Esophagus (tissue), 2 donors: ENCODE results near the gene TRIM72. TPM values are rescaled to one million over a fixed set of nuclear protein-coding genes. Genes with fewer than 3 reads are reported as not detected.

ENCODE experiments used
- H3K27ac ChIP-seq, 2 donors: one replicate each; pipeline ENCODE4 v1.5.1; 2013; ENCODE audit warnings: low read depth in 2 of 2, mild to moderate bottlenecking in 2 of 2, inconsistent platforms in 1 of 2, low read length in 1 of 2, moderate library complexity in 1 of 2
- H3K27me3 ChIP-seq, 2 donors: one replicate each; pipeline ENCODE4 v1.6.1; 2013; ENCODE audit warnings: low read length in 2 of 2, control low read depth in 1 of 2, mild to moderate bottlenecking in 1 of 2; ENCODE audit not compliant: insufficient read depth in 2 of 2, control insufficient read depth in 1 of 2
- H3K36me3 ChIP-seq, 2 donors: one replicate each; pipeline ENCODE4 v1.6.1; 2013; ENCODE audit warnings: low read length in 1 of 2; ENCODE audit not compliant: control insufficient read depth in 2 of 2, insufficient read depth in 2 of 2
- H3K4me1 ChIP-seq, 2 donors: one replicate each; pipeline ENCODE4 v1.6.1; 2013; ENCODE audit warnings: low read length in 1 of 2; ENCODE audit not compliant: control insufficient read depth in 2 of 2, insufficient read depth in 2 of 2
- H3K4me3 ChIP-seq, 2 donors: one replicate each; pipeline ENCODE4 v1.5.1; 2013; ENCODE audit warnings: low read length in 2 of 2, mild to moderate bottlenecking in 2 of 2, low read depth in 1 of 2, moderate library complexity in 1 of 2
- H3K9me3 ChIP-seq, 2 donors: one replicate each; pipeline ENCODE4 v1.6.1; 2013; ENCODE audit warnings: mild to moderate bottlenecking in 2 of 2, low read depth in 1 of 2, low read length in 1 of 2, moderate library complexity in 1 of 2; ENCODE audit not compliant: control insufficient read depth in 2 of 2, insufficient read depth in 1 of 2
- WGBS, 2 donors: extraction: QIAGEN DNeasy Blood & Tissue Kit; methylation state at CpG; one replicate each; pipeline ENCODE4 v1.1.7; 2013; 5-methylcytosine and 5-hydroxymethylcytosine counted together
- polyA plus RNA-seq, 2 donors: library from polyadenylated mRNA; stranded (reverse); fragments of 200-250 nt; gene quantifications; one replicate each; pipeline ENCODE4 v1.2.3, GENCODE V29; 2013
- donor health status: healthy with polysubstance abuse.
- donor health status: Bipolar disorder and iron deficiency.

TRIM72 gene
- polyA plus RNA-seq, 2 donors = 0.02 to 0.04 TPM

DNA sequence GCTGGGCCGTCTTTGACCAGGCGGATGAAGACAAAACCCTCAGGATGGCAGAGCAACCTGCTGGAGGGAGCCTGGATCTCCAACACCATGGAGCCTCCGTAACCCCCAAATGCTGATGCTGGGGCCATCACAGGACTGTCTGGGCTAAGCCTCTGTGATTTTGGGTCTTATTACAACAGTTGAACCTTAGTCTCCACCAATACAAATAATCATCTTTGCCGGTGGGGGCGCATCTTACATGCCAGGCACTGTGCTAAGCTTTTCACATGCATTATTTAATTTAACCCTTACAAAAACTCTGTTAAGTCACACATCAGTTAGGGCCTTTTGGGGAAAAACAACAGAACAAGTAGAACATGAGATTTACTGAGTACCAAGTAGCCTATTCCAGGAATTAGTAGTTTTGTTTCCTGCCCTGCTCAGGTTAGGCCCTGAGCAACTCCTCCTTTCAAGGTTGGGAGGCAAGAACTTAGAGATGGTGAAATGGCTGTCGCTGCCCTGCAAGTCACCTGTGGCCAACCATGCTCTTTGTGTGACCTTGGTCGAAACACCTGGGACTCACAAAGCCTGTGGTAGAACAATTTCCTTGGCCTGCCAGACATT lies 37.0 kb downstream of the TRIM72 start:
- H3K27ac ChIP-seq = no peak overlapping the region

DNA sequence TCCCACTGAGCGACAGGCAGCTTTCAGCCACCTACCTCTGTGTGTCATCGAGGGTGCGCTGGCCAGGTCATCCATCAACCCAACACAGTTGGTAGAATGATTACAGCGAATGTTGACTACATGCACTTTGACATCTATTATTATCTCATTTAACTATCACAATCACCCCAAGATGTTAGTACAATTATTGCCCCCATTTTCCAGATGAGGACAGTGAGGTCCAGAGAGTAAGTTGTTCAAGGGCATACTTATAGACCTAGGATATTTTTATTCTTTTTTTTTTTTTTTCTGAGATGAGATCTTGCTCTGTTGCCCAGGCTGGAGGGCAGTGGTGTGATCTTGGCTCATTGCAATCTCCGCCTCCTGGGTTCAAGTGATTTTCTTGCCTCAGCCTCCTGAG lies 37.5 kb downstream of the TRIM72 start:
- 96 to 99% methylated on average over 5 of the region's 5 CpGs for WGBS, 2 donors
- H3K4me3 ChIP-seq = no peak overlapping the region
- no peaks in the 10 kb centered on the region for H3K9me3 ChIP-seq
- no peaks in the 10 kb centered on the region for H3K27me3 ChIP-seq
- H3K36me3 ChIP-seq = no peaks in the 10 kb centered on the region
- H3K27ac ChIP-seq = no peak overlapping the region
- H3K4me1 ChIP-seq = peaks cover 0 to 7% of the 10 kb centered on the region in 2 donors

More for the DNA sequence above, 37.0 kb downstream of the TRIM72 start:
- Histone ChIP-seq H3K4me1 (peaks cover 0 to 7% of the 10 kb centered on the region in 2 donors), H3K27me3 (no peaks in the 10 kb centered on the region), H3K9me3 (no peaks in the 10 kb centered on the region), H3K36me3 (no peaks in the 10 kb centered on the region), H3K4me3 (no peak overlapping the region)
- 87 to 92% methylated on average over 7 of the region's 7 CpGs for WGBS, 2 donors

GRCh38 chr16:31253642-31254045 lies 39.7 kb downstream of the TRIM72 start:
- WGBS, 2 donors = 35 to 50% methylated on average over 5 of the region's 5 CpGs
- Histone ChIP-seq H3K4me3 (no peak overlapping the region), H3K9me3 (no peaks in the 10 kb centered on the region), H3K36me3 (no peaks in the 10 kb centered on the region), H3K27me3 (no peaks in the 10 kb centered on the region), H3K4me1 (peaks cover 0 to 4% of the 10 kb centered on the region in 2 donors), H3K27ac (no peak overlapping the region)

- Histone ChIP-seq H3K4me1 (peaks cover 0 to 4% of the 10 kb centered on the region in 2 donors), H3K27ac (no peak overlapping the region), H3K4me3 (no peak overlapping the region), H3K9me3 (no peaks in the 10 kb centered on the region), H3K36me3 (no peaks in the 10 kb centered on the region), H3K27me3 (no peaks in the 10 kb centered on the region)
- WGBS, 2 donors = 81 to 84% methylated on average over 8 of the region's 8 CpGs
Measured at GRCh38 chr16:31256466-31256865, 42.5 kb downstream of the TRIM72 start.

GRCh38 chr16:31258366-31258765 lies 44.4 kb downstream of the TRIM72 start:
- Histone ChIP-seq H3K4me1 (no peaks in the 10 kb centered on the region), H3K9me3 (no peaks in the 10 kb centered on the region), H3K36me3 (no peaks in the 10 kb centered on the region), H3K4me3 (no peak overlapping the region), H3K27ac (no peak overlapping the region), H3K27me3 (no peaks in the 10 kb centered on the region)
- WGBS, 2 donors = 87 to 88% methylated on average over 4 of the region's 4 CpGs

DNA sequence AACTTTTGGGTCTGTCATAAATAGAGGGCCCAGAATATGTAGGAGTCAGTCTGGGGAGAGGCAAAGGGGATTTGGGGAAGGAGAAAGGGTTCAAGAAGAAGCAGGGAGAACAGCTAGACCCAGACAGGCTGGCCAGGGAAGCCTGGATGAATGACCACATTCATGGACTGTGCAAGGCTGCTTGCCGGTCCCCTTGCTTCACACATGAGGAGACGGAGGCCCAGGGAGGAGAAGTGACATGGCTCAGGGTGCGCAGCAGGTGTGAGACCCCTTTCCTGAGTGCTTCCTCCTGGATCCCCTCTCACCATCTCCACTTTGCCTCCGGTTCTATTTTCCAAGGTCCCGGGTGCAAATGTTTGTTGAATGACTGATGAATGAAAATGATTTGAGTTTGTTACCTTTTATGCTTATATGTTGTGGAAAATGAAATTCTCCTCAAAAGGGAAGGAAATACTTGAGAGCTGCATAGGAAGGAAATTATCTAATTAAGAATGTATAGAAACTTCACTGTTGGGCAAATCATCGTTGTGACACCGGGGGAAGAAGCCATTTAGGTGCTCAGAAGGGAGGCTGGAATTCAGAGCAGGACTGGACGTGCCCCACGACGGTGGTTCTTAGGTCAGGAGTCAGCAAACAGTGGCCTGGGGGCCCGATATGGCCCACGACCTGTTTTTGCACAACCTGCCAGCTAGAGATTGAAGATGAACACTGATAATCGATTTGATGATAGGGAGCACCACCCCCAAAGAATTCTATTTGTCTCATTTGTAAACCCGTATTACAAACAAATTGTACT lies 46.4 kb downstream of the TRIM72 start:
- H3K4me3 ChIP-seq = no peak overlapping the region
- no peaks in the 10 kb centered on the region for H3K9me3 ChIP-seq
- H3K4me1 ChIP-seq = no peaks in the 10 kb centered on the region
- 53 to 55% methylated on average over 14 of the region's 14 CpGs for WGBS, 2 donors
- H3K27me3 ChIP-seq = no peaks in the 10 kb centered on the region
- no peaks in the 10 kb centered on the region for H3K36me3 ChIP-seq
- no peak overlapping the region for H3K27ac ChIP-seq

DNA sequence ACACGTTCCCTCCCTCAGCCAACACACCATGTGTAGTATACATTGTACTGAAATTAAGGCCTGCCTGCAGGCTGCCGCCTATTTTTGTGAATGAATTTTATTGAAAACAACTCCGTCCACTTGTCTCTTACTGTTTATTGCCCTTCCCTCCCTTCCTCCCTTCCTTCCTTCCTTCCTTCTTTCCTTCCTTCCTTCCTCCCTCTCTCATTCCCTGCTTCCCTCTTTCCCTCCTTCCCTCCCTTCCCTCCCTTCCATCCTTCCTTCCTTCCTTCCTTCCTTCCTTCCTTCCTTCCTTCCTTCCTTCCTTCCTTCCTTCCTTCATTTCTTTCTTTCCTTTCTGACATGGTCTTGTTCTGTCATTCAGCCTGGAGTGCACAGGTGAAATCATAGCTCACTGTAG lies 48.2 kb downstream of the TRIM72 start:
- no peaks in the 10 kb centered on the region for H3K9me3 ChIP-seq
- WGBS, 2 donors = 83 to 86% methylated on average over 3 of the region's 3 CpGs
- H3K27me3 ChIP-seq = no peaks in the 10 kb centered on the region

GRCh38 chr16:31265329-31266245 lies 51.7 kb downstream of the TRIM72 start:
- Histone ChIP-seq H3K36me3 (no peaks in the 10 kb centered on the region), H3K4me1 (peaks cover 0 to 5% of the 10 kb centered on the region in 2 donors), H3K9me3 (no peaks in the 10 kb centered on the region), H3K27me3 (no peaks in the 10 kb centered on the region), H3K4me3 (no peak overlapping the region), H3K27ac (no peak overlapping the region)
- 42 to 43% methylated on average over 20 of the region's 20 CpGs for WGBS, 2 donors

More for the DNA sequence above, 48.2 kb downstream of the TRIM72 start:
- Histone ChIP-seq H3K4me3 (no peak overlapping the region), H3K27ac (no peak overlapping the region), H3K4me1 (peaks cover 0 to 5% of the 10 kb centered on the region in 2 donors), H3K36me3 (no peaks in the 10 kb centered on the region)

- no peaks in the 10 kb centered on the region for H3K27me3 ChIP-seq
- 63 to 66% methylated on average over 8 of the region's 8 CpGs for WGBS, 2 donors
- peaks cover 0 to 5% of the 10 kb centered on the region in 2 donors for H3K4me1 ChIP-seq
- no peak overlapping the region for H3K4me3 ChIP-seq
- no peaks in the 10 kb centered on the region for H3K36me3 ChIP-seq
- no peaks in the 10 kb centered on the region for H3K9me3 ChIP-seq
- H3K27ac ChIP-seq = no peak overlapping the region
Measured at GRCh38 chr16:31267332-31268032, 53.6 kb downstream of the TRIM72 start.
